SK-N-SH (cell line): ENCODE results near the gene GOT1. TPM values are rescaled to one million over a fixed set of nuclear protein-coding genes. Genes with fewer than 3 reads are reported as not detected.
A peak's percentile ranks its signal among the peaks of the same experiment; 100 is the strongest.

Source experiments
- CTCF ChIA-PET: fragments of 300-600, 350-600 bp; formaldehyde crosslinking; extraction: SDS; loops from one replicate; lab custom pipeline; 2021; lab: Yijun Ruan, JAX
- POLR2A ChIA-PET: fragments of 350-600 bp; sonication (Branson Sonifier 250); formaldehyde crosslinking; extraction: SDS; loops from one replicate; lab custom pipeline; 2020; ENCODE audit warnings: antibody characterized with exemption, inconsistent platforms; lab: Yijun Ruan, JAX
- DNase-seq: peaks from one replicate; pipeline ENCODE4 v3.0.0; 2012
- H2AFZ ChIP-seq: fragments of 200-600 bp; sonication (generic); 2 replicates; pipeline ENCODE4 v1.8.1; 2016; ENCODE audit warnings: antibody characterized with exemption, mild to moderate bottlenecking, low read depth
- H3F3A ChIP-seq: fragments of 200-600 bp; sonication (generic); replicated peaks from 2 replicates; pipeline ENCODE3; 2016; ENCODE audit warnings: antibody characterized with exemption, mild to moderate bottlenecking; ENCODE audit not compliant: insufficient read depth
- H3K27ac ChIP-seq, 2 experiments: fragments of 200-500 bp in 1 of 2; fragments of 200-600 bp in 1 of 2; sonication (Bioruptor generic) in 1 of 2; sonication (generic), shearing (Covaris generic) in 1 of 2; 2 replicates each; pipeline versions ENCODE4 v1.5.1 to v1.6.1; 2014 to 2016; ENCODE audit warnings: low read depth in 2 of 2, inconsistent platforms in 1 of 2, low read length in 1 of 2, mild to moderate bottlenecking in 1 of 2, mixed read lengths in 1 of 2
- H3K27me3 ChIP-seq: fragments of 200-600 bp; sonication (generic), shearing (Covaris generic); 2 replicates; pipeline ENCODE4 v1.6.1; 2016; ENCODE audit warnings: mixed run types; ENCODE audit not compliant: insufficient read depth
- H3K36me3 ChIP-seq, 2 experiments: fragments of 200-500 bp in 1 of 2; fragments of 200-600 bp in 1 of 2; sonication (Bioruptor generic) in 1 of 2; sonication (generic) in 1 of 2; replicated peaks in 1 of 2; 2 replicates each; pipeline versions ENCODE3 to v1.5.1; 2014 to 2016; ENCODE audit warnings: low read length in 1 of 2, mild to moderate bottlenecking in 1 of 2; ENCODE audit not compliant: insufficient read depth in 2 of 2, control insufficient read depth in 1 of 2
- H3K4me1 ChIP-seq, 2 experiments: fragments of 200-500 bp in 1 of 2; fragments of 200-600 bp in 1 of 2; sonication (Bioruptor generic) in 1 of 2; sonication (generic), shearing (Covaris generic) in 1 of 2; 2 replicates each; pipeline versions ENCODE4 v1.5.1 to v1.6.1; 2014 to 2016; ENCODE audit warnings: low read depth in 1 of 2, low read length in 1 of 2, mixed run types in 1 of 2; ENCODE audit not compliant: insufficient read depth in 2 of 2, control insufficient read depth in 1 of 2
- H3K4me2 ChIP-seq: fragments of 200-600 bp; sonication (generic), shearing (Covaris generic); 2 replicates; pipeline ENCODE4 v1.6.1; 2017; ENCODE audit warnings: mixed run types
- H3K4me3 ChIP-seq, 2 experiments: fragments of 200-500 bp in 1 of 2; fragments of 200-600 bp in 1 of 2; sonication (Bioruptor generic) in 1 of 2; sonication (generic), shearing (Covaris generic) in 1 of 2; 2 replicates each; pipeline versions ENCODE4 v1.5.1 to v1.8.1; 2014 to 2016; ENCODE audit warnings: low read depth in 2 of 2, inconsistent platforms in 1 of 2, low read length in 1 of 2, mild to moderate bottlenecking in 1 of 2, mixed read lengths in 1 of 2, moderate library complexity in 1 of 2
- H3K79me2 ChIP-seq: fragments of 200-600 bp; sonication (generic); 2 replicates; pipeline ENCODE4 v1.8.1; 2017; ENCODE audit warnings: mild to moderate bottlenecking; ENCODE audit not compliant: insufficient read depth
- H3K9ac ChIP-seq: fragments of 200-600 bp; sonication (generic); 2 replicates; pipeline ENCODE4 v1.6.1; 2017; ENCODE audit warnings: mixed run types
- H3K9me2 ChIP-seq: fragments of 200-600 bp; sonication (generic); 2 replicates; pipeline ENCODE4 v1.6.1; 2017; ENCODE audit warnings: mixed run types
- H3K9me3 ChIP-seq: fragments of 200-600 bp; sonication (generic); 2 replicates; pipeline ENCODE4 v1.6.1; 2017; ENCODE audit warnings: mixed run types, mild to moderate bottlenecking, moderate library complexity
- H4K20me1 ChIP-seq: fragments of 200-600 bp; sonication (generic); 2 replicates; pipeline ENCODE4 v1.6.1; 2017; ENCODE audit warnings: mild to moderate bottlenecking, mixed run types; ENCODE audit not compliant: insufficient read depth
- CTCF ChIP-seq: fragments of 200-600 bp; sonication (generic); IDR thresholded peaks from 2 replicates; pipeline ENCODE4 v1.6.1; 2017; ENCODE audit warnings: antibody characterized with exemption, mild to moderate bottlenecking, moderate library complexity
- FOXM1 ChIP-seq: IDR thresholded peaks from 2 replicates; pipeline ENCODE4 v1.4.0; 2012; ENCODE audit warnings: low read depth, mild to moderate bottlenecking
- MAX ChIP-seq: IDR thresholded peaks from 2 replicates; pipeline ENCODE4 v1.4.0; 2012; ENCODE audit warnings: low read depth
- MEF2A ChIP-seq: IDR thresholded peaks from 2 replicates; pipeline ENCODE4 v1.4.0; 2012; ENCODE audit warnings: low read depth, borderline replicate concordance
- NFIC ChIP-seq: IDR thresholded peaks from 2 replicates; pipeline ENCODE4 v1.4.0; 2012; ENCODE audit warnings: borderline replicate concordance
- RAD21 ChIP-seq: IDR thresholded peaks from 2 replicates; pipeline ENCODE4 v1.6.1; 2012; ENCODE audit warnings: mild to moderate bottlenecking, low read length
- RCOR1 ChIP-seq: fragments of 150-350 bp; IDR thresholded peaks from 2 replicates; pipeline ENCODE4 v1.6.1; 2017; ENCODE audit warnings: antibody characterized with exemption, low read length
- RFX5 ChIP-seq: IDR thresholded peaks from 2 replicates; pipeline ENCODE4 v1.6.1; 2012; ENCODE audit warnings: mild to moderate bottlenecking, improper control_type of control experiment, low read length
- SMC3 ChIP-seq: IDR thresholded peaks from 2 replicates; pipeline ENCODE4 v1.6.1; 2012; ENCODE audit warnings: low read depth, low read length, improper control_type of control experiment
- TCF12 ChIP-seq: IDR thresholded peaks from 2 replicates; pipeline ENCODE4 v1.4.0; 2012
- USF2 ChIP-seq: fragments of 150-350 bp; IDR thresholded peaks from 2 replicates; pipeline ENCODE4 v1.6.1; 2017; ENCODE audit warnings: antibody characterized with exemption, low read length, low read depth, borderline replicate concordance
- ZBTB33 ChIP-seq: IDR thresholded peaks from 2 replicates; pipeline ENCODE4 v1.4.0; 2012; ENCODE audit warnings: low read depth, borderline replicate concordance
- WGBS: methylation state at CpG from one replicate; pipeline ENCODE4 v1.1.6; 2017; ENCODE audit warnings: low lambda C conversion rate; 5-methylcytosine and 5-hydroxymethylcytosine counted together
- polyA plus RNA-seq, 3 experiments: library from polyadenylated mRNA; depleted of rRNA; stranded (reverse); fragments of >200 nt; gene quantifications; 2 replicates each; pipeline ENCODE4 v1.2.3, GENCODE V29; 2012

Gene GOT1
- polyA plus RNA-seq, 1 of the 3 experiments (the other 2 are of a cell fraction), result 9.8 TPM

- TF ChIP-seq NFIC, result no peak
Measured at GRCh38 chr10:99438890-99439289, 8.5 kb upstream of the GOT1 start (continued).

- no peaks in the 10 kb centered on the region for H3K9me3 ChIP-seq
- H3K9ac ChIP-seq, result no peak overlapping the region
- peaks cover 0 to 4% of the 10 kb centered on the region in 2 experiments; a peak in 2 of 4 replicates for H3K4me1 ChIP-seq
- CTCF ChIA-PET, result interaction anchor here (0.5 to 8.6 kb wide), 49 partner anchors 9 to 968 kb away, joined by 3 to 118 read pairs (median 5); partner anchors contain the start of genes COX15, CUTC, ENTPD7 and SLC25A28
- H3K4me2 ChIP-seq, result no peak overlapping the region
- 0 out of 2 replicates have a peak, but pooled peaks cover 2% of the 10 kb centered on the region for H4K20me1 ChIP-seq
- no peaks in the 10 kb centered on the region for H3K9me2 ChIP-seq
- H3K27ac ChIP-seq, result no peak overlapping the region
- H3F3A ChIP-seq, result peaks cover 7% of the 10 kb centered on the region
- no peak overlapping the region for H3K4me3 ChIP-seq
- POLR2A ChIA-PET, result interaction anchor here (0.8 kb wide), 1 partner anchor 177 kb away, joined by 4 read pairs; no protein-coding TSS in a partner anchor
- DNase-seq, result peak; percentile 36
- WGBS, result 41% methylated on average over 5 of the region's 5 CpGs
- H3K79me2 ChIP-seq, result peaks cover 29% of the 10 kb centered on the region
- no peak overlapping the region for H2AFZ ChIP-seq
- no peaks in the 10 kb centered on the region for H3K27me3 ChIP-seq
- peaks cover 5 to 12% of the 10 kb centered on the region in 2 experiments for H3K36me3 ChIP-seq
- TF ChIP-seq MEF2A, result no peak
- peak; percentile 78 for TF ChIP-seq CTCF
- TF ChIP-seq SMC3, result peak; percentile 24; the same call in 1 of the 2 replicates
- no peak for TF ChIP-seq TCF12
- TF ChIP-seq FOXM1, result no peak
- no peak for TF ChIP-seq RFX5
- TF ChIP-seq ZBTB33, result no peak
- TF ChIP-seq RCOR1, result no peak
- no peak for TF ChIP-seq USF2
- TF ChIP-seq RAD21, result peak; percentile 74
- TF ChIP-seq MAX, result no peak
Measured at GRCh38 chr10:99435986-99436638, 5.7 kb upstream of the GOT1 start.
